GM12878 (cell line): ENCODE data around the gene PCDHGA1. TPM values are rescaled to one million over a fixed set of nuclear protein-coding genes. Genes with fewer than 3 reads are reported as not detected.
A peak's percentile ranks its signal among the peaks of the same experiment; 100 is the strongest.

Experiments
- ATF7 ChIP-seq: fragments of 450-650 bp; IDR thresholded peaks from 2 replicates; pipeline ENCODE4 v1.6.1; 2016; ENCODE audit warnings: low read depth, mild to moderate bottlenecking
- CBX5 ChIP-seq: sonication (generic); IDR thresholded peaks from 2 replicates; pipeline ENCODE4 v1.6.1; 2016; ENCODE audit warnings: low read depth, moderate library complexity, mild to moderate bottlenecking, inconsistent platforms
- CUX1 ChIP-seq: IDR thresholded peaks from 2 replicates; pipeline ENCODE4 v1.6.1; 2012; ENCODE audit warnings: improper control_type of control experiment, low read depth, low read length; ENCODE audit not compliant: insufficient replicate concordance
- E2F4 ChIP-seq: IDR thresholded peaks from 2 replicates; pipeline ENCODE4 v1.6.1; 2012; ENCODE audit warnings: low read depth, low read length, improper control_type of control experiment
- GATAD2B ChIP-seq: fragments of 450-650 bp; conservative IDR thresholded peaks from 2 replicates; pipeline ENCODE4 v1.6.1; 2017; ENCODE audit warnings: low read depth, mild to moderate bottlenecking, moderate library complexity
- JUNB ChIP-seq: IDR thresholded peaks from 2 replicates; pipeline ENCODE4 v1.6.1; 2016; ENCODE audit warnings: antibody characterized with exemption, mild to moderate bottlenecking
- KLF5 ChIP-seq: fragments of 450-650 bp; IDR thresholded peaks from 2 replicates; pipeline ENCODE4 v1.6.1; 2014; ENCODE audit warnings: mild to moderate bottlenecking; ENCODE audit not compliant: partially characterized antibody
- MTA2 ChIP-seq: fragments of 450-650 bp; IDR thresholded peaks from 2 replicates; pipeline ENCODE4 v1.6.1; 2016; ENCODE audit warnings: low read depth, mild to moderate bottlenecking, moderate library complexity
- NBN ChIP-seq: fragments of 450-650 bp; IDR thresholded peaks from 2 replicates; pipeline ENCODE4 v1.6.1; 2016
- NR2C1 ChIP-seq: fragments of 450-650 bp; IDR thresholded peaks from 2 replicates; pipeline ENCODE4 v1.6.1; 2017; ENCODE audit warnings: antibody characterized with exemption, mild to moderate bottlenecking, moderate library complexity
- PKNOX1 ChIP-seq: fragments of 450-650 bp; IDR thresholded peaks from 2 replicates; pipeline ENCODE4 v1.6.1; 2016; ENCODE audit warnings: mild to moderate bottlenecking
- POLR2AphosphoS5 ChIP-seq: IDR thresholded peaks from 2 replicates; pipeline ENCODE4 v1.6.1; 2011; ENCODE audit warnings: mild to moderate bottlenecking, low read length, inconsistent platforms
- SIX5 ChIP-seq: IDR thresholded peaks from 2 replicates; pipeline ENCODE4 v1.6.1; 2011; ENCODE audit warnings: mild to moderate bottlenecking, low read depth, low read length, moderate library complexity; ENCODE audit not compliant: severe bottlenecking
- SP1 ChIP-seq: IDR thresholded peaks from one replicate; pipeline ENCODE4 v1.6.1; 2011; ENCODE audit warnings: low read depth, low read length
- SRF ChIP-seq, 2 experiments: IDR thresholded peaks; 2 replicates each; pipeline ENCODE4 v1.6.1; 2011; ENCODE audit warnings: low read depth in 2 of 2, low read length in 2 of 2, mild to moderate bottlenecking in 1 of 2, moderate library complexity in 1 of 2
- TCF12 ChIP-seq: IDR thresholded peaks from 2 replicates; pipeline ENCODE4 v1.6.1; 2011; ENCODE audit warnings: low read depth, mild to moderate bottlenecking, low read length
- WRNIP1 ChIP-seq: IDR thresholded peaks from 2 replicates; pipeline ENCODE4 v1.6.1; 2011; ENCODE audit warnings: low read depth, low read length, improper control_type of control experiment, borderline replicate concordance
- YY1 ChIP-seq: IDR thresholded peaks from 2 replicates; pipeline ENCODE4 v1.6.1; 2011; ENCODE audit warnings: low read depth, mild to moderate bottlenecking, low read length
- ZBED1 ChIP-seq: IDR thresholded peaks from 2 replicates; pipeline ENCODE4 v1.6.1; 2016; ENCODE audit warnings: borderline replicate concordance
- ZNF207 ChIP-seq: fragments of 450-650 bp; IDR thresholded peaks from 2 replicates; pipeline ENCODE4 v1.6.1; 2014; ENCODE audit warnings: antibody characterized with exemption, mild to moderate bottlenecking, borderline replicate concordance
- ZNF217 ChIP-seq: fragments of 450-650 bp; IDR thresholded peaks from 2 replicates; pipeline ENCODE4 v1.6.1; 2017; ENCODE audit warnings: antibody characterized with exemption, mild to moderate bottlenecking
- ZNF24 ChIP-seq: fragments of 450-650 bp; IDR thresholded peaks from 2 replicates; pipeline ENCODE4 v1.6.1; 2017; ENCODE audit warnings: antibody characterized with exemption, mild to moderate bottlenecking
- ZNF274 ChIP-seq: IDR thresholded peaks from one replicate; pipeline ENCODE4 v1.8.0; 2011; ENCODE audit not compliant: insufficient read length, insufficient read depth
- polyA plus RNA-seq, 11 experiments: library from polyadenylated mRNA; depleted of rRNA in 4 of 11; unstranded in 6 of 11; stranded (reverse) in 5 of 11; fragments of >200 nt; fragmentation: Nextera tagmentation in 4 of 11; fragmentation: Illumina TruSeq in 1 of 11; extraction: Ambion mirVana in 4 of 11; extraction: Trizol in 1 of 11; gene quantifications; 1 replicate in 1 of 11; 2 replicates in 10 of 11; pipeline versions ENCODE4 v1.2.1 to v1.2.3, GENCODE V29; 2011 to 2016; ENCODE audit warnings: inconsistent platforms in 2 of 11, missing spikeins in 2 of 11, low read depth in 1 of 11
- total RNA-seq, 4 experiments: library from RNA; depleted of rRNA in 3 of 4; stranded (reverse); fragments of >200 nt in 3 of 4; fragmentation: Illumina TruSeq in 1 of 4; extraction: Trizol in 1 of 4; gene quantifications; 2 replicates each; pipeline versions ENCODE4 v1.2.1 to v1.2.3, GENCODE V29; 2013 to 2021

Gene PCDHGA1
- total and polyA plus RNA-seq, 10 of the 15 experiments (the other 5 are each of a cell fraction or from before 2014, with no cell fraction given), result 0.02 to 0.51 (median 0.19) TPM; not detected in 3

GRCh38 chr5:141508798-141509611 lies 178.7 kb downstream of the PCDHGA1 start (continued):
- TF ChIP-seq CBX5, result no peak
- no peak for TF ChIP-seq ATF7
- TF ChIP-seq YY1, result peak; percentile 35; the same call in 1 of the 2 replicates
- TF ChIP-seq NBN, result no peak
- TF ChIP-seq SRF (IDR thresholded peaks at IDR 0.05; ENCODE audit: low read depth in 2 of 2, low read length in 2 of 2), result no peak
- no peak for TF ChIP-seq JUNB
- TF ChIP-seq POLR2AphosphoS5, result no peak; the same call in 1 of the 2 replicates
- no peak for TF ChIP-seq SP1
- no peak for TF ChIP-seq KLF5
- TF ChIP-seq TCF12, result 0 out of 2 replicates have a peak, but pooled peaks have one; percentile 51
- no peak for TF ChIP-seq PKNOX1
- no peak for TF ChIP-seq ZNF274
- no peak for TF ChIP-seq ZNF217
- TF ChIP-seq CUX1, result no peak
- TF ChIP-seq ZNF207, result no peak
- no peak for TF ChIP-seq GATAD2B
- TF ChIP-seq MTA2, result no peak; the same call in 1 of the 2 replicates
- no peak for TF ChIP-seq ZNF24
- TF ChIP-seq E2F4, result no peak
- TF ChIP-seq SIX5, result no peak
- peak; percentile 38; the same call in 1 of the 2 replicates for TF ChIP-seq ZBED1
- TF ChIP-seq WRNIP1, result no peak
- no peak for TF ChIP-seq NR2C1
